CD4-positive, alpha-beta T cell treated with Interleukin-6 at 100 ng/mL for 8 hours (primary cell): ENCODE results near the gene UBE2G2.
A peak's percentile ranks its signal among the peaks of the same experiment; 100 is the strongest.

Experiments
- DNase-seq: peaks from one replicate; pipeline ENCODE4 v3.0.0-alpha.2; 2020; ENCODE audit warnings: mixed read lengths, low spot score

The UBE2G2 gene

DNA sequence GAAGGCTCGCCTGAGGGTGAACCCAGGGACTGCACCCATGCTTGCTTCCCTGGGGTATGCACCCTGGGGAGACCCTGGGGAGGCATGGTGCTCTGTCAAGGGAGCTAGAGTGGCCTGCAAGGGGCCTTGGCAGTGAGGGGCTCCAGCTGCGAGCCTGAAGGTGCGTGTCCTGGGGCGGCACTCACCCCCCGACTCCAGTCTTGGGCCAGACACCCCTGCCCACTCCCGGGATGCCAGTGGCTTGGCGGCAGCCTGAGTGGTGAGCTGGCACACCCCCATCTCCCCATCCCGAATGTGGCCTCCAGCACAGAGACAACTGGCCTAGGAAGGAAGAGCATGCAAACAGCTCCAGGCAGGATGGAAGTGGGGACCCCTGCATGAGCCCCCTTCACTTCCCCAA is 13.6 kb upstream of the UBE2G2 start:
- no peak for DNase-seq

- no peak for DNase-seq
These were observed 12.9 kb upstream of the UBE2G2 start for GRCh38 chr21:44814498-44815023.

GRCh38 chr21:44813727-44814126 is 12.1 kb upstream of the UBE2G2 start:
- no peak for DNase-seq

DNA sequence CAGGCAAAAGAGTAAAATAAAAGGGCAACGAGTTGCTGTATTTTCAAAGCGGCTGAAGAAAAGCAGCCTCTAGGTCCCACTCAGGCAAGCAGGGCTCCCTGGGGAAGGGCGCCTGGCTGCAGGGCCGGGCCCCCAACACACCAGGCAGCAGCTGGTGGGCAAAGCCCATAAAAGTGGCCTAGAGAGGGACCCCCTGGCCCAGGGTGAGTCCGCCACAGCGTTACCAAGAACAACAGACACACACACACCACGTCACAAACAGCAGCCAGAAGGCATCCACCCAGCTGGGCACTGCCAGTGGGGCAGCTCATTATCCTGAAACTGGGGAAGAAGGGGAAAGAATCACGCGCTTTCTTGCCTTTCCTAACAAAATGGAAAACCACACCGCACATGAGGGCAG is 11.5 kb upstream of the UBE2G2 start:
- no peak for DNase-seq

GRCh38 chr21:44812640-44813039 is 11.0 kb upstream of the UBE2G2 start:
- DNase-seq, result no peak

DNA sequence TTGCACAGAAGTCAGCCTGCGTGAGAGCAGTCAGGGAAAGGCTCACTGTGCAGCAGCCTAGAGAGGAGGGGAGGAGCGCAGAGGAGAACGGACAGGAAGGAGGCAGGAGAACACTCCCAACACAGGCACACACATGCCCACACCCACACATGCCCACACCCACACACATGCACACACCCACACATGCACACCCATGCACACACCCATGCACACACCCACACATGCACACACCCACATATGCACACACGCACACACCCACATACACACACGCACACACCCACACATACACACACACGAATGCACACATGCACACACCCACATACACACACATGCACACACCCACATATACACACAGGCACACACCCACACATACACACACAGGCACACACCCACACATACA is 9.2 kb upstream of the UBE2G2 start:
- no peak for DNase-seq

DNA sequence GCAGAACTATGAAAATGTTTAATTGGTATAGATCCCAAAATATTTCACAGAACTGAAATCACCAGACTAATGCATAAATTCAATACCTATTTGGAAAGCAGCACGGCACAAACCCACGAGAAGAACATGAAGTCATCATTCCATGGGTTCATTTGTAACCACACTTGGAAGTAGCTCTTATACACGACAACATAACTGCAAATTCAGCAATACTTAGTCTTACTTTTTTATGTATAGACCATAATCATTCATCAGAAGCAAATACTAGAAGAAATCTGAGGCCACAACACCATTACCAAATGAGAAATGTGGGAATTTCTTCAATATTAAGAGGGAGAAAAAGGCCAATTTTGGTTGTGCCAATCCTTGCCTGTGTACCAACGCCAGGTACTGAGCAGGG is 4.2 kb upstream of the UBE2G2 start:
- DNase-seq, result no peak

GRCh38 chr21:44805226-44805625 is 3.6 kb upstream of the UBE2G2 start:
- DNase-seq, result no peak

DNA sequence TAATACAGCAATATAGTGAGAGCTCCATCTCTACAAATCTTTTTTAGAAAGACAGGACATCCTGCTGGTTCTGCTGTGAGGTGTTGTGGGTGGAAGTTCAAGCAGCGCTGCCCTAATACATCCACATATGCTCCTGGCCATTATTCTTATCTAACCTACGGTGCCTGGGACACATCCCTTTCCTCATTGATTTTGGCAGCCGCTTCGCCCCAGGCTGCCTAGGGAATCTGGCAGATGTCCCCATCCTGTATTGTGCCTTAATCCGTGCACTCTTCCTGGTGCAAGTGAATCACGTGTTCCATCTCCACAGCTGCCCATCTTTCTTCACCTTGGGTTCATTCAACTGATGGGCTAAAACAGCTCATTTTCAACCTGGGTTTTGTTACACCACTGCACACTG is 3.1 kb upstream of the UBE2G2 start:
- DNase-seq, result no peak

GRCh38 chr21:44803651-44804050 is 2.0 kb upstream of the UBE2G2 start:
- DNase-seq, result no peak

GRCh38 chr21:44802396-44803153 is 955 bp upstream of the UBE2G2 start:
- DNase-seq, result no peak

GRCh38 chr21:44800971-44801467 is 601 bp downstream of the UBE2G2 start:
- DNase-seq, result peak; percentile 34

DNA sequence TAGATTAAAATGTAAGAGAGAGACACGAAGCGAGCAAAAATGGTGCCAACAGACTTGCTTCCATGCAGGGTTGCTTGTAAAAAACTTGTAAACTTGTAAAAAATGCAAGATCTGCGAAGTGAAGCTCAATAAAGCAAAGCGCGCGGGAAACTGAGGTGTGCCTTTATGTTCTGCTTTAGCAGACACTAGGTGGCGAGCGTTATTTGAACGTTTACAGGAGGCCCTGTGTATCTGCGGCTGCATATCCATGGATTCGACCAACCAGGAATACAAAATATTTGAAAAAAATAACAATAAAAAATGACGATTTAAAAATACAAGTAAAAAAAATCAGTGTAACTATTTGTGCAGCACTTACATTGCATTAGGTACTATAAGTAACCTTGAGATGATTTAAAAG is 1.5 kb downstream of the UBE2G2 start:
- no peak for DNase-seq

DNA sequence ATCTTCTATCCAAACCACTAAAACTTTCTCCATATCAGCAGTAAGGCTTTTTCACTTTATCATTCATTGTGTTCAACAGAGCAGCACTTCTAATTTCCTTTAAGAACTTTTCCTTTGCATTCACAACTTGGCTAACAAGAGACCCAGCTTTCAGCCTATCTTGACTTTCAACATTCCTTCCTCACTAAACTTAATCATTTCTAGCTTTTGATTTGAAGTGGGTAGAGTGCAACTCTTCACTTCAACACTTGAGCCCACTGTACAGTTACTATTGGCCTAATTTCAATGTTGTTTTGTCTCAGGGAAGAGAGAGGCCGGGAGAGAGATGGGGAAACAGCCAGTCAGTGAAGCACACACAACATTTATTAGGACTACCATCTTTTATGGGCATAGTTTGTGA is 2.0 kb downstream of the UBE2G2 start:
- DNase-seq, result no peak

DNA sequence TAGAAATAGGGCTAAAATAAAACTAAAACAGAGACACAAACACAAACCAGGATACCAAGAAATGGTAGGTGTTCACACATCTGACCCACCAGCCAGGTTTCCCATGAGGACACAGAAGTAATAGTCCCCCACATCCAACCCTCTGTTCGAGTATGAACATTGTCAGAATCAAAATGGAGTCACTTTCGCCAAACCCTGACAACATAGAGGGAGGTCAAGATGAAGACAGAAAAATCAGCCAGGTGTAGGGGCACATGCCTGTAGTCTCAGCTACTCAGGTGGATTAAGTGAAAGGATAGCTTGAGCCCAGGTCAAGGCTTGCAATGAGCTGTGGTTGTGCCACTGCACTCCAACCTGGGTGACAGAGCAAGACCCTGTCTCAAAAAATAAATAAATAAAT is 3.8 kb downstream of the UBE2G2 start:
- DNase-seq, result no peak

DNA sequence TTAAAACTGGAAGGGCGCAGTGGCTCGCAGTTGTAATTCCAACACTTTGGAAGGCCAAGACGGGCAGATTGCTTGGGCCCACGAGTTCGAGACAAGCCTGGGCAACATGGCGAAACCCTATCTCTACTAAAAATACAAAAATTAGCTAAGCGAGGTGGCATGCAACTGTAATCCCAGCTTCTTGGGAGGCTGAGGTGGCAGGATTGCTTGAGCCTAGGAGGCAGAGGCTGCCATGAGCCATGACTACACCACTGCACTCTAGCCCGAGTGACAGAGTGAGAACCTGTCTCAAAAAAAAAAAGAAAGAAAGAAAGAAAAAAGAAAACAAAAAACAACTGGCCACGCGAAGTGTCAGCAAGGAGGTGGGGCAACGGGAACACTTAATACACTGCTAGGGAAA is 6.3 kb downstream of the UBE2G2 start:
- no peak for DNase-seq

DNA sequence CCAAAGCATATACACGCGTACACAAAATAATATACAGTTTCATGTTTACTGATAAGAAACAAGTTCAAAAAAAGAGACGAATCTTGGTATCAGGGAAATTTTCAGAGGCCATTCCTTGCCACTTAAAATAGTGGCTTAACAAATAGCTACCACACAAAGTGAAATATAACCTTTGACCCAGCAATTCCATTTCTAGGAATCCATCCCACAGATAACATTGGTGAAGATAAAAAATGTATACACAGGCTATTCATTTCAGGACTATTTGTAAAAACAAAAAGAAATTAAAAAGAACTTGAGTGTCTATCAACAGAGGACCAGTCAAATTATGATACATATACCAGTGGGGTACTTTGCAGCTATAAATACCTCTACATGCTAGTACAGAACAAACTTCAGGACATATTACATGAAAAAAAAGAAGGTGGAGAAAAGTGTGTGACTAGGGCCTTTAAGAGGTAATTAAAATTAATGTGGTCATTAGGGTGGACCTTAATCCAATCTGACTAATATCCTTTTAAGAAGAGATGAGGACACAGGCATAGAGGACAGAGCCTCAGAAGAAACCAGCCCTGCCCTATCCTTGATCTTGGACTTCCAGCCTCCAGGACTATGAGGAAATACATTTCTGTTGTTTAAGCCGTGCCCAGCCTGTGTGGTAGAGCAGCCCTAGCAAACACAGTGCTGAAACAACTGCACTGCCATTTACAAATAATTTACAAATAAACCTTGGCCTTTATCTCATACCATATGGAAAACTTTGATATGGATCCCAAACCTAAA is 7.8 kb downstream of the UBE2G2 start:
- no peak for DNase-seq

DNA sequence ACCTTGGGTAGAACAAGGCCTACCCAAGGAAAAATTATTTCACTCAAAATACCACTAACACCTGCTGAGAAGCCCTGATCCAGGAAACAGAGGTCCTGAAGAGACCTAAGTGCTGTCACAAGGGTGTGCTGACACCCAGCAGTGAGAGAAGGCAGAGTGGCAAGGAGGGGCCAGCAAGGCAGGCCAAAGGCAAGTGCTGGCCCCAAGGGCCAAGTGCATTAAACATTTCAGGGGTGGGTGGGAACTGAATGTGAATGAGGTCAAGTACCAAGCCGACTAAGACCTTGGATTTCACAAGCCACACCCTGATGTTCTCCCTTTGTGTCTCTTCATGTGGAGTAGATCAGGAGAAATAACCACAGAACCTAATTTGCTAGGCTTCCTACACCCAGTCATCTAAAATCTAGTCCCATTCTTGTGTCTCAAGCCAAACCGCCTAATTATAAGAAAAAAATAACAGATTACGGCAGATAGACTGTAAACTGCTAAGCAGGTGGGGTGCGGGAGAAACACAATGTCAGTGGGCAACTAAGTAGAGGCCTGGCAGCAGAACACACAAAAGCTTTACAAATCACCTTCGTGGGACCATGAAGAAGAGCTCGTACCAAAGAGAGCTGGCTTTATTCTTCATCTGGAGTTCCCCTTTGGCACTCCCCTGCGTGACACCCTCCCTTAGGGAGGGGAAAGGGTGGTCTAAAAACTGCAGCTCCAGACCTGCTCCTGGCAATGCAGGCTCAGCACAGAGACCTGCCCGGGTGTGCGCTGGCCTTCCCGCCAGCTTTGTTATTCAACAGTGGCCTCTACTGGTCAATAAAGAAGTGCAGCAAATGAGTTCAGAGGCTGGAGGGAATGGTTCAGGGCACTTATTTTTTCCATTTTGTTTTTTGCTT is 8.7 kb downstream of the UBE2G2 start:
- DNase-seq, result peak; percentile 54

DNA sequence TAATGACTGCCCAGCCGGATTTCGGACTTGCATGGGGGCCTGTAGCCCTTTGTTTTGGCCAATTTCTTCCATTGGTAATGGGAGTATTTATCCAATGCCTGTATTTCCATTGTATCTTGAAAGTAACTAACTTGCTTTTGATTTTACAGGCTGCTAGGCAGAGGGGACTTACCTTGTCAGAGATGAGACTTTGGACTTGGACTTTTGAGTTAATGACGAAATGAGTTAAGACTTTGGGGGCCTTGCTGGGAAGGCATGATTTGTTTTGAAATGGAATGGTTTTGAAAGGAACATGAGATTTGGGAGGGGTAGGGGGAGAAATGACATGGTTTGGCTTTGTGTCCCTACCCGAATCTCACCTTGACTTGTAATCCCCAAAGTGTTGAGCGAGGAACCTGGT is 9.6 kb downstream of the UBE2G2 start:
- no peak for DNase-seq

- DNase-seq, result no peak
These were observed 10.4 kb downstream of the UBE2G2 start for GRCh38 chr21:44791246-44791645.

DNA sequence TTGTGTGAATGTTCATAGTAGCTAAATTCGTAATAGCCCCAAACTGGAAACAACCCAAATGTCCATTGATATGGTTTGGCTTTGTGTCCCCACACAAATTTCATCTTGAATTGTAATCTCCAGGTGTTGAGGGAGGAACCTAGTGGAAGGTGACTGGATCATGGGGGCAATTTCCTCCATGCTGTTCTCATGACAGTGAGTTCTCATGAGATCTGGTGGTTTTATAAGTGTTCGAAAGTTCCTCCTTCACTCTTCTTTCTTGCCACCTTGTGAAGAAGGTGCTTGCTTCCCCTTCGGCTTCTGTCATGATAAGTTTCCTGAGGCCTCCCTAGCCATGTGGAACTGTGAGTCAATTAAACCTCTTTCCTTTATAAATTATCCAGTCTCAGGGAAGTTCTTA is 11.3 kb downstream of the UBE2G2 start:
- no peak for DNase-seq

DNA sequence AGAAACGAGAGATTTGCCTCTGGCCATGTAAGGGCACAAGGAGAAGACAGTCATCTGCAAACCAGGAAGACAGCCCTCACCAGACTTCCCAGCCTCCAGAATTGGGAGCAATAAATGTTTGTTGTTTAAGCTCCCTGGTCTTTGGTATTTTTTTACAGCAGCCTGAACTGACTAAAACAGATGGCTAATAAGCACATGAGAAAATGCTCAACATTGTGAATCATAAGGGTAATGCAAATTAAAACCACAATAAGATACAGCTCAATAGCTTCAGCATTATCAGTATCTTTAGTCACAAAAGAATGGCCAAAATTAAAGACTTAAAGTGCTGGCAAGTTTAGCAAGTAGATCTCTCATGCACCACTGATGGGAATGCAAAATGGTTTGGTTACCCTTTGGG is 11.7 kb downstream of the UBE2G2 start:
- DNase-seq, result no peak
